Measurements from ENCODE around the gene MMP28. TPM values are rescaled to one million over a fixed set of nuclear protein-coding genes. Genes with fewer than 3 reads are reported as not detected.

Gene MMP28
- total RNA-seq, 1 experiment from 2014 or later, result not detected

GRCh38 chr17:35797370-35797769, 1.9 kb upstream of the MMP28 start:
- no peak overlapping the region for H3K4ac ChIP-seq (ENCODE audit: low read depth, low read length)
- no peak overlapping the region for H2BK120ac ChIP-seq (ENCODE audit: low read depth, low read length, poor library complexity, severe bottlenecking)
- H3K4me1 ChIP-seq (ENCODE audit: insufficient read depth, low read length), result 0 out of 2 replicates have a peak, but pooled peaks cover 2% of the 10 kb centered on the region
- H3K23ac ChIP-seq (ENCODE audit: insufficient read length, low read depth, low read length), result no peak overlapping the region
- no peaks in the 10 kb centered on the region for H3K79me1 ChIP-seq (ENCODE audit: insufficient read depth, low read depth, low read length, poor library complexity, severe bottlenecking)
- no peak for TF ChIP-seq CTCF (conservative IDR thresholded peaks at IDR 0.05)
- H3K4me2 ChIP-seq (ENCODE audit: insufficient read depth, insufficient read length, low read length), result no peak overlapping the region
- Mint-ChIP-seq H3K27me3 (ENCODE audit: low read depth) (peaks cover 83% of the 10 kb centered on the region), H3K4me1 (peaks cover 6 to 12% of the 10 kb centered on the region in 2 experiments), H3K9me3 (no peaks in the 10 kb centered on the region), H3K4me3 (no peak overlapping the region), H3K36me3 (ENCODE audit: insufficient read depth in 1 of 3, low read depth in 3 of 3) (no peaks in the 10 kb centered on the region), H3K27ac (no peak overlapping the region)
- no peak overlapping the region for H2AFZ ChIP-seq (ENCODE audit: low read length)
- H3K14ac ChIP-seq (ENCODE audit: insufficient read depth, low read length), result no peak overlapping the region
- no peak overlapping the region for H2BK5ac ChIP-seq (ENCODE audit: insufficient read length, low read length)
- no peak overlapping the region for H3K56ac ChIP-seq (ENCODE audit: insufficient read length, low read depth, low read length)
- H4K8ac ChIP-seq (replicated peaks; ENCODE audit: insufficient read length, low read depth, low read length), result no peak overlapping the region
- no peak overlapping the region for H3T11ph ChIP-seq (ENCODE audit: low read length)
- no peak overlapping the region for H4K5ac ChIP-seq (ENCODE audit: insufficient read length, low read depth, low read length)
- H4K20me1 ChIP-seq (ENCODE audit: control insufficient read depth, insufficient read depth, insufficient read length), result no peaks in the 10 kb centered on the region
- no peaks in the 10 kb centered on the region for H3K9me3 ChIP-seq (ENCODE audit: control insufficient read depth, low read depth, low read length)
- no peak for DNase-seq
- H4K91ac ChIP-seq (ENCODE audit: insufficient read length, low read depth, low read length), result no peak overlapping the region
- no peaks in the 10 kb centered on the region for H3K79me2 ChIP-seq (ENCODE audit: insufficient read depth, low read length)
- no peak overlapping the region for H2BK12ac ChIP-seq (ENCODE audit: insufficient read length, low read depth, low read length)
- WGBS (ENCODE audit: extremely low coverage, insufficient read length, low lambda C conversion rate), result no CpG with 5 or more reads among the region's 4 CpGs
- no peak overlapping the region for H2BK20ac ChIP-seq (ENCODE audit: low read depth, low read length, poor library complexity, severe bottlenecking)
- H2AK5ac ChIP-seq (ENCODE audit: insufficient read length, low read length), result no peak overlapping the region
- H3K18ac ChIP-seq (ENCODE audit: insufficient read length, low read depth, low read length), result no peak overlapping the region
- no peak overlapping the region for H3K9ac ChIP-seq (ENCODE audit: extremely low read depth, insufficient read length, low read length)
- no peak overlapping the region for H2BK15ac ChIP-seq (ENCODE audit: low read depth, low read length)
- no peak overlapping the region for H3K27ac ChIP-seq (ENCODE audit: insufficient read length, low read depth, low read length)
- H3K27me3 ChIP-seq (ENCODE audit: insufficient read depth, low read length), result peaks cover 33% of the 10 kb centered on the region
- peaks cover 6% of the 10 kb centered on the region for H3K23me2 ChIP-seq (ENCODE audit: insufficient read length, low read depth, low read length, poor library complexity, severe bottlenecking)

All from H9 (cell line).